ENCODE data around the gene SYNRG. TPM values are rescaled to one million over a fixed set of nuclear protein-coding genes. Genes with fewer than 3 reads are reported as not detected.
"Not testable (repeated sequence)": the region's sequence is repeated elsewhere in the genome, so short reads cannot be mapped to it uniquely, and the experiment has no call there.

SYNRG gene, protein sequence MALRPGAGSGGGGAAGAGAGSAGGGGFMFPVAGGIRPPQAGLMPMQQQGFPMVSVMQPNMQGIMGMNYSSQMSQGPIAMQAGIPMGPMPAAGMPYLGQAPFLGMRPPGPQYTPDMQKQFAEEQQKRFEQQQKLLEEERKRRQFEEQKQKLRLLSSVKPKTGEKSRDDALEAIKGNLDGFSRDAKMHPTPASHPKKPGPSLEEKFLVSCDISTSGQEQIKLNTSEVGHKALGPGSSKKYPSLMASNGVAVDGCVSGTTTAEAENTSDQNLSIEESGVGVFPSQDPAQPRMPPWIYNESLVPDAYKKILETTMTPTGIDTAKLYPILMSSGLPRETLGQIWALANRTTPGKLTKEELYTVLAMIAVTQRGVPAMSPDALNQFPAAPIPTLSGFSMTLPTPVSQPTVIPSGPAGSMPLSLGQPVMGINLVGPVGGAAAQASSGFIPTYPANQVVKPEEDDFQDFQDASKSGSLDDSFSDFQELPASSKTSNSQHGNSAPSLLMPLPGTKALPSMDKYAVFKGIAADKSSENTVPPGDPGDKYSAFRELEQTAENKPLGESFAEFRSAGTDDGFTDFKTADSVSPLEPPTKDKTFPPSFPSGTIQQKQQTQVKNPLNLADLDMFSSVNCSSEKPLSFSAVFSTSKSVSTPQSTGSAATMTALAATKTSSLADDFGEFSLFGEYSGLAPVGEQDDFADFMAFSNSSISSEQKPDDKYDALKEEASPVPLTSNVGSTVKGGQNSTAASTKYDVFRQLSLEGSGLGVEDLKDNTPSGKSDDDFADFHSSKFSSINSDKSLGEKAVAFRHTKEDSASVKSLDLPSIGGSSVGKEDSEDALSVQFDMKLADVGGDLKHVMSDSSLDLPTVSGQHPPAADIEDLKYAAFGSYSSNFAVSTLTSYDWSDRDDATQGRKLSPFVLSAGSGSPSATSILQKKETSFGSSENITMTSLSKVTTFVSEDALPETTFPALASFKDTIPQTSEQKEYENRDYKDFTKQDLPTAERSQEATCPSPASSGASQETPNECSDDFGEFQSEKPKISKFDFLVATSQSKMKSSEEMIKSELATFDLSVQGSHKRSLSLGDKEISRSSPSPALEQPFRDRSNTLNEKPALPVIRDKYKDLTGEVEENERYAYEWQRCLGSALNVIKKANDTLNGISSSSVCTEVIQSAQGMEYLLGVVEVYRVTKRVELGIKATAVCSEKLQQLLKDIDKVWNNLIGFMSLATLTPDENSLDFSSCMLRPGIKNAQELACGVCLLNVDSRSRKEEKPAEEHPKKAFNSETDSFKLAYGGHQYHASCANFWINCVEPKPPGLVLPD (N-terminal part only)
- total RNA-seq: 10 to 100 TPM; 35.9 to 38.9 TPM
- long read RNA-seq, partial matches to known transcripts: 3 of 8 reads
- long read RNA-seq, other reads (novel, unspliced or antisense): 5 of 8 reads

DNA sequence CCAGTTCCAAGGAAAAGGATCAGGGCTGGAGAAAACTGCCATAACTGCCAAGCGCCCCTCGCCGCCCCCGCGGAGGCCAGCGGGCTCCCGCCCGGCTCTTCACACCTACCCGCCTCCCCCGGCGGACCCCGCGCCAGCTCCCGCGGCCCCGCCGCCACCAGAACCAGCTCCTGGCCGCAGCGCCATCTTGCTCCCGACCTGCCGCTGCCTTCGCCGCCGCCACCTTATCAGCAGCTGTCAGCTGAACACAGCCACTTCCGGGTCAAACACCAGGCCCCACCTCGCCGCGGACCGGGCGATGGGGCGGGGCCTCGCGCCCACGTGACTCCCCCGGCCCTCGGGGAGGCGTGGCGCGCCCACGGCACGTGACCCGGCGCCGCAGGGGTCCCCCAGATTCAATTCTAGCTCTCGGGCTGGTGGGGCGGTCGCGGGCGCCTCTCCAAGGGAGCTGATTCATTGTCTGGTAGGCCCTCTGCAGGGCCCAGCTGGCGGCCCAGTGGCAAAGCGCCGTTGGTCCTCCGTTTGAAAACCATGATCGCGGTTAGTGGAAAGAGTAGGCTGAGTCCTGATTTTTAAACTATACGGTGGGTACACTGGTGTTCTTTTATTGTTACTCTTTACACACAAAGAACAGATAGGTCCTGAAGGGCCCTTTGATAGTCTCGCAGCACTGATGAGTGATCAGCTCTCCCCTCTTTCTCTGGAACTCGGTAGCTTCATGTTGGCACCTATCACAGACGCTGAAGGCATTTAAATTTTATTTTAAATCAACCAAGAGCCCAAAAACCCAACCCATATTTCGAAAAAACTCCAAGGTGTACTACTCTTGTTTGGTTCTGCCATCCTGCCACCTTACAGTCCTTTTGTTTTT lies at the start of gene SYNRG:
Gene SYNRG (minus strand): TSS at position 249 of the 871 bp plus-strand sequence. CDS start 63 bp downstream, at position 186.
- intact Hi-C loops (cut with DNase I, micrococcal nuclease): no loop called here
- DNase-seq: peak; percentile 94 to 95
- ATAC-seq: peak; percentile 98

DNA sequence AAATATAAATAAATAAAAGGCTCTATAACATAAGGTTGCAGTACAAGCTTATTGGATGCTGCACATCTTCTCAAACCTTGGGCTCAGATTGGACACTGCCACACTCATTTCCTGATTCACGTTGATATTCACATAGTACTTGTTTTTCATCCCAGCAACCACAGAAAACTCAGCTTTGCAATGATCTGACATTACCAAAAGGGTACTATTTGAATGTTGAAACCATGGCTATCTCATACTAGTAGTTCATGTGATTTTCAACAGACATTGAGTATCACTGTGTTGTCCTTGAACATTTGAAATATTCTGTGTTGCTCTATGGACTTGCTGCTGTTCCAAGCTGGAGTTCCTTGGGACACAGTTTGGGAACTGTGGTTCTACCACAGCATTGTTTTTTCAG lies 48.0 kb upstream of the SYNRG start:
- intact Hi-C loops (cut with DNase I, micrococcal nuclease): no loop called here
- ATAC-seq (no peak), DNase-seq (no peak)

DNA sequence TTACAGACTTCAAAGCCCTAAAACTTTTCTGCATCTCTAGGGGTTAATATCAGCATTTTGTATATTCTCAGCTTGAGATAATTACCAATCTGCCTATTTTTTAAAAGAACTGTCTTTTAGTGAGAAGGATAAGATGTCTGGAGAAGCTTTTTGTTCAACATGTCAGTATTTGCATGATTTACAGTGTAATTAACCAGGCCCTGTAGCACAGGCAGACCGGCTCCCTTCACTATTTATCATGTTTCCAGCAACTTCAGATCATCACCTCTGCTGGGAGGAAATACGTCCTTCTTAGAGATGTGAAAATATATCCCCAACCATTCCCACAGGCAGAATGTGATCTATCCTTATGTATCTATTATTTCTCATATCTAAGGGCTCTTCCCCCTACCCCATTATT lies 42.6 kb upstream of the SYNRG start:
- no peak for ATAC-seq
- no peak for DNase-seq

DNA sequence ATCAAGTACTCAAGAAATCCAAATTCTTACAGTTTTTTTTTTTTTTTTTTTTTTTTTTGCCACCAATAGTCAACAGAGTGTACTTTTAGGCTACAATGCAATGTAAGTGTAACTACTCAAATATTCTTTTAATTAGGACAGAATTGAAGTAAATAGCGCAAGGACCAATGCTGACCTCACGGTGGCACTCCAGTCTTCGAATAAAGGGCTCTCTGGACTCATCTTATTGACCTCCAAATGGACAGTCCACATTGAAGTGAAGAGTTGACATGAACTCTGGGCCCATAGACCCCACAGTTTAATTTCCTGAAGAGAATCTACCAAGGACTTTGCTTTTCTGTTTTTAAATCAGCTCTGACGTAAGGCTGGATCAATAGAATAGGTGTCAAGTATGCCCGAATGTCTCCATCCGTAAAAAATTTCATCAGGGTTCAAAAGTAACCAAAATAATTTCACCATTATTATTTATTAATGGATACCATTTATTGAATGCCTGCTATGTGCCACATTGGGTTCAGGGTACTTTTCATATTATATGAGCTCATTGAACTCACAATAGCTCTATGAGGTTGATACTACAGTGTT lies 41.3 kb upstream of the SYNRG start:
- intact Hi-C loops (cut with DNase I, micrococcal nuclease): loop anchor here in 1 of 2 donors (5.0 kb wide), 1 partner anchor 52 kb away; no protein-coding TSS in a partner anchor
- ATAC-seq: peak; percentile 85

More for the DNA sequence above, 42.6 kb upstream of the SYNRG start:
- intact Hi-C loops (cut with DNase I, micrococcal nuclease): loop anchor here in 1 of 2 donors (5.0 kb wide), 1 partner anchor 50 kb away; no protein-coding TSS in a partner anchor

DNA sequence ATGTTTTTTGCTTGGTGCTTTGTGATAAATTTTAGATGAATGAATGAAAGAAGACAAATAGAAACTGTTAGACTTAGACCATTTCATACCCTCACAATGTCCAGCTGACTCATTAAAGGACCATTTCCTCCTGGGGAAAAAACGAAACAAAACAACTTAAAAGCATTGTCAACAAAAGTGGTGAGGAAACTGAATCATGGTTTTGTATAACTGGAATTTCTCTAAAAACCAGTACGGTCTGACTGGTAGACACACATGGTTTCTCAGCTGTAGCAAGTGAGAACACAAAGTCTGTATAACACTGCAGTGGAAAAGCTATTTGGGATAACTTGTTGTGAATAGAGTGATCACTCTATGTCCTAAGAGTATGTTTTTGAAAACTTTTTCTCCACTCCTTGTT lies 39.3 kb upstream of the SYNRG start:
- DNase-seq (no peak), ATAC-seq (no peak)
- intact Hi-C loops (cut with DNase I, micrococcal nuclease): no loop called here

More for the DNA sequence above, 41.3 kb upstream of the SYNRG start:
- peak in 1 of 2 donors; percentile 41 for DNase-seq

DNA sequence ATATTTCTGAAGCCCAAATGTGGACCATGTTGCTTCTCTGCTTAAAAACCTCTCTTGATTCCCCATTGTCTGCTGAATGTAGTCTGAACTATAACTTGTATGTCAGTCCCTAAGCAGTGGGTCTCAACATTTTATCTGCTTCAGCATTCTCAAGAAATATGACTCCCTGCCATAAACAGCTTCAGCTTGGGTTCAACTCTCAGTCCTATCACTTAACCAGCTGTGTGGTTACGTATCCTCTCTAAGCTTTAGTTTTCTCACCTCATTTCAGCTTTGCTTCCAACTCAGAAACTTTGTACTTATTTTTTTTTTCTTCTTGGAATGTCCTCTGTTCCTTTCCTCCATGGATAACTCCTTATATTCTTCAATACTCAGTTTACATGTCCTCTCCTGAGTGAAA lies 38.6 kb upstream of the SYNRG start:
- intact Hi-C loops (cut with DNase I, micrococcal nuclease): no loop called here
- DNase-seq (no peak), ATAC-seq (no peak)

DNA sequence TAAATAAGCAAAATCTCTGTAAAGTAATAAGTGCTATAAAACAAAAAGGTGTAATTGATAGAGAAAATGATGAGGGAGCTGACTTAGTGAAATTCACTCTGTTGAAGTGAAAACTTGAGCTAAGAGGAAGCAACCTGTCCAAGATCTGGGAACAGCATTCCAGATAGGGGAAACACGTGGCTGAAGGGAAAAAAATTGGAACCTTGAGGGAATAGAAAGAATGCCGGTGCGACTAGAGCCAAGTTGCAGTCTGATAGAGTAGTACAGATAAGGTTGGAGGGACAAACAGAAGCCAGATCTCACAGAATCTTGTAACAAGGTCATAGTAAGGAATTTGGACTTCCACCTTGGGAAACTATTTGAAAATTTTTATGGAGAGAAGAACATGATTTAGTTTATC lies 34.7 kb upstream of the SYNRG start:
- ATAC-seq: peak; percentile 25
- no peak for DNase-seq
- intact Hi-C loops (cut with DNase I, micrococcal nuclease): no loop called here

DNA sequence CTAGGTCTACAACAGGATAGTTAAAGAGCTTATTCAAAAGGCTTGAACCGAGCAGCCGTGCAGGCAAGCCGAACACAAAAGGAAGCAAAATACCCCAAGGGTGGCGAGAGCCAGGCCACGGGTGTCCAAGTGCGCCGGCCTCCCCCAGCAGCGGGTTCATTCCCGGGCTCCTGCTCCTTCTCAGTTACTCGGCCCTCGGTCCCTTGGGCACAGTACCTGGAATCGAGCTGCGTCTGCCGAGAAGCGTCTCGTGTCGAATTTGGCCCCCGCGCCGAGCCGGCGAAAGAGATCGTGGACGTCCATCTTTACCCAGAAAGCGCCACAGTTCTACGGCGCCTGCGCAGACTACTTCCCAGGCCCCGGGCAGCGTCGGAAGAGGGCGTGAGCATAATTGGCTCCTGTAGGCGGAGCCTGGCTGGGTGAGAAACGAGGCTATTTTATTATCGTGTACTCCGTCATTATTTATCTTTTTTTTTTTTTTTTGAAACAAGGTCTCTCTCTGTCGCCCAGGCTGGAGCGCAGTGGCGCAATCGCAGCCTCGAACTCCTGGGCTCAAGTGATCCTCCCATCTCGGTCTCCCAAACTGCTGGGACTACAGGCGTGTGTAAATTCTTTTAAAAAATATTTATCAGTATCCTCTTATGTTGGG lies 34.0 kb upstream of the SYNRG start, which contains the start of gene DDX52:
Gene DDX52 (minus strand): TSS at position 329 of the 649 bp plus-strand sequence. CDS start 26 bp downstream, at position 303.
- intact Hi-C loops (cut with DNase I, micrococcal nuclease): no loop called here
- ATAC-seq: peak; percentile 98
- DNase-seq: peak; percentile 94 to 97

DNA sequence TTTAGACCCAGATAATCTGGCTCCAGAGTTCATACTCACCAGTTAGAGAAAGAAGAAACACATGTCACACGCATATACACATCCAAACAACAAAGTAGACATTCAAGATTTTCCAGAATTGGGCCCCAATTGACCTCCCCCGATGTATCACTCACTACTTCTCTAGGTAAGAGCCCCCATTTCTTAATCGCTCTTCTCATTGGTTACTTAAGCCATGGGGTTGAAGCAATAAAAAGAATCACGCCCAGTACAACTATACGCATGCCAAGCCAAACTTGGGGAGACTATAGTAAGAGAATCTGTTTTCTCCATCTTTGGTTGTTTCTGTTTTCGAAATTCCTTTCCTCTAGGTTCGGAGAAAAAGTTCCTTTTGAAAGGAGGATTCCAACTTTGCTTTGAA lies 33.5 kb upstream of the SYNRG start:
- no peak for DNase-seq
- ATAC-seq: peak; percentile 33
- intact Hi-C loops (cut with DNase I, micrococcal nuclease): no loop called here

DNA sequence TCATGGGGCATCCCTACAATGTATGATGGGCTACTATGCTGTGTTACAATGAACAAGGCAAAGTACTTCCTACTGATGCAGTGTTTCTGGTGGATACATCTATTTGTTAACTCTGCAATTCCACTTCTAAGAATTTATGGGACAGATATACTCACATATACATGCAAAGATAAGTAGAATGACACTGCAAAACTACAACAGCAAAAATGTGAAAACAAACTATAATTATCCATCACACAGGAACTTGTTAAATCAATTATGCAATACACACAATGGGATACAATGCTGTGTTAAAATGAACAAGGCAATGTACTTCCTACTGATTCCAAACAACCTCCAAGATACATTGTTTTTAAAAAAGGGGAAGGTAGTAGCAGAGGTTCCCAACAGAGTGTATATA lies 30.8 kb upstream of the SYNRG start:
- ATAC-seq (no peak), DNase-seq (no peak)
- intact Hi-C loops (cut with DNase I, micrococcal nuclease): no loop called here

DNA sequence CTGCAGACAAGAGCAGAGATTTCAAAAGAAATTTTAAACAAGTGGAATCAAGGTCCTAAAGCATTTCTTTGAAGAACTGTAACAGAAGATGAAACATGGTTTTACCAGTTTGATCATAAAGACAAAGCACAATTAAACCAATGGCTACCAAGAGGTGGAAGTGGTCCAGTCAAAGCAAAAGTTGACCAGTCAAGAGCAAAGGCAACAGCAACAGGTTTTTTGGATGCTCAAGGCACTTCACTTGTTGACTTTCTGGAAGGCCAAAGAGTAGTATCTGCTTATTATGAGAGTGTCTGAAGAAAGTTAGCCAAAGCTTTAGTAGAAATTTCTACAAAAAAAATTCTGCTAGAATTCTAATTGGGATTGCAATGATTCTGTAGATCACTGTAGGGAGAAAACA lies 28.7 kb upstream of the SYNRG start:
- intact Hi-C loops (cut with DNase I, micrococcal nuclease): no loop called here
- no peak for ATAC-seq
- no peak for DNase-seq

DNA sequence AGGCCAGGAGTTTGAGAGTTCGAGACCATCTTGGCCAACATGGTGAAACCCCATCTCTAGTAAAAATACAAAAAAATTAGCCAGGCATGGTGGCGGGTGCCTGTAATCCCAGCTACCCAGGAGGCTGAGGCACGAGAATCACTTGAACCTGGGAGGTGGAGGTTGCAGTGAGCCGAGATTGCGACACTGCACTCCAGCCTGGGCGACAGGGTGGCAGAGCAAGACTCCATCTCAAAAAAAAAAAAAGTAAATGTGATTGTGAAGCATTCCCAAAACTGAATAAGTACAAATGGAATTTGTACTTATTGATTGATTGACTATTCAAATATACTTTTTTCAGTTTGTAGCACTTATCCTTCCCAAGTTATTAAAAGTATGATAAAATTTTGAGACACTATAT lies 7.2 kb upstream of the SYNRG start:
- DNase-seq; ATAC-seq; intact Hi-C loops (cut with DNase I, micrococcal nuclease): not testable (repeated sequence)

DNA sequence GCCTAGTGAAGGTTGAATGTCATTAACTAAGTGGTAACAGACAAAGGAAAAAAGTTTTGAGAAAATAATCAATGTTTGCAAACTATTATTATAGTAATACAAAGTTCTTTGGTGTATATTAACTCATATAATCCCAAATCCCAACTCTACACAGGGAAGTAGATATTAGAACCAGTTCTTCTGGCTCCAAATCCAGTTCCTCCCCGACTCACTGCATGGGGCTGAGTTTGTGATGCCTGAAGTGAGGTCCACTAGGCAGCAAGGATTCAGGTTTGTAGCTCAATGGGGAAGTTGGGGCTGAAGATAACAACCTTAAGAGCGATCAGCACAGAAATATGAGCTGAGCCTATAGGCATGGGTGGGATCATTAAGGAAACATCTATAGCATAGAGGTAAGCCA lies 5.6 kb upstream of the SYNRG start:
- intact Hi-C loops (cut with DNase I, micrococcal nuclease): no loop called here
- ATAC-seq: no peak
- DNase-seq: no peak

DNA sequence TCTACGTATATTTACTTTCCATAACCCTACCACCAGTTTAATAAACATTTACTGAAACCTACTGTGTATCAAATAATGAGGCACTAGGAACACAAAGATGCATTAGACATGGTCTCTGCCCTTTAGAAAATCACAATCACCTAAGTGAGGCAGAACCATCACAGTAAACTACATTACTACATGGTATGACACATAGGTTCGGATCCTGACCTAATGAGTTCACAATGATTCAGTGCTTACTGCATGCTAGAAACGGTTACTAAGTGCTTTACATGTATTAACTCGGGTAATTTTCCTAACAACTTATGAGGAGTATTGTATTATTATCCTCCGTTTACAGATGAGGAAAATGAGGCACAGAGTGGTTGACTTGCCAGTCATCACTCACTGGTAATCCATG lies 5.2 kb upstream of the SYNRG start:
- DNase-seq: no peak

DNA sequence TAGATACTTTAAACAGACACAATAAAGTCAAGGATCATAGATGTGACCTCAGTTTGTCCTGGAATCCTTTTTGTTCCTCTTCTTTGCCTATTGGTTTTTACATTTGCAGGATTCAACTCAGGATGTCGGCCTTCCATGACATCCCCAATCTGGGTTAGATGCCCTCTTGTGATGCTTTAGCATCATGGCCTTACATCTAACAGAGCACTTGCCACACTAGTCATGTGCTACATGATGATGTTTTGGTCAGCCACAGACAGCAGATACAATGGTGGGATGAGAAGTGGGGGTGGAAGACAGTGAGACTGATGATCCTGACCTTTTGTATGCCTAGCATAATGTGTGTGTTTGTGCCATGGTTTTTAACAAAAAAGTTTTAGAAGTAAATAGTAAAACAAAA lies 1.8 kb upstream of the SYNRG start:
- intact Hi-C loops (cut with DNase I, micrococcal nuclease): no loop called here
- no peak for DNase-seq
- ATAC-seq: no peak

More for the DNA sequence above, 5.2 kb upstream of the SYNRG start:
- intact Hi-C loops (cut with DNase I, micrococcal nuclease): no loop called here
- ATAC-seq: no peak

DNA sequence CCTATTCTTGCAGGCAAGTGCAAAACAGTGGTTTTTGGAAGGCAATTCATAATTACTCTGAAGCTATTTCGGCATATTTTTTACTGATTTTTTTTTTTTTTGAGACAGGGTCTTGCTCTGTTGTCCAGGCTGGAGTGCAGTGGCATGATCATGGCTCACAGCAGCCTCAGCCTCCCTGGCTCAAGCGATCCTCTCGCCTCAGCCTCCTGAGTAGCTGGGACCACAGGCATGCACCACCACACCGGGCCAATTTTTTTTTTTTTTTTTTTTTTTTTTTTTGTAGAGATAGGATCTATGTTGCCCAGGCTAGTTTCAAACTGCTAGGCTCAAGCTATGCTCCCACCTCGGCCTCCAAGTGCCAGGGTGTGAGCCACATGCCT lies 813 bp upstream of the SYNRG start:
- ATAC-seq; intact Hi-C loops (cut with DNase I, micrococcal nuclease); DNase-seq: not testable (repeated sequence)

Data from left colon (tissue), 2 donors.